GM21619 (cell line): ENCODE results near the gene TMEM63B.
"Not testable (repeated sequence)": the region's sequence is repeated elsewhere in the genome, so short reads cannot be mapped to it uniquely, and the experiment has no call there.

Experiments used
- ATAC-seq: cut with Tn5 transposase; IDR thresholded peaks from one replicate; pipeline ENCODE4 v1.9.1; 2021; ENCODE audit not compliant: unreplicated experiment

The TMEM63B gene

GRCh38 chr6:44169154-44169553 lies 41.8 kb downstream of the TMEM63B start:
- no peak for ATAC-seq

GRCh38 chr6:44169886-44170570 lies 42.7 kb downstream of the TMEM63B start:
- ATAC-seq, result no peak

GRCh38 chr6:44171899-44172546 lies 44.7 kb downstream of the TMEM63B start:
- ATAC-seq, result no peak

- ATAC-seq, result peak; percentile 57
Measured at GRCh38 chr6:44172731-44173500, 45.6 kb downstream of the TMEM63B start.

- no peak for ATAC-seq
Measured at GRCh38 chr6:44176130-44176761, 48.9 kb downstream of the TMEM63B start.

GRCh38 chr6:44176762-44177509 lies 49.6 kb downstream of the TMEM63B start:
- ATAC-seq, result peak; percentile 53

- ATAC-seq, result no peak
Measured at GRCh38 chr6:44177691-44178423, 50.5 kb downstream of the TMEM63B start.

GRCh38 chr6:44178424-44179071 lies 51.2 kb downstream of the TMEM63B start:
- no peak for ATAC-seq

GRCh38 chr6:44179072-44179536 lies 51.8 kb downstream of the TMEM63B start:
- no peak for ATAC-seq

GRCh38 chr6:44179648-44180047 lies 52.3 kb downstream of the TMEM63B start:
- ATAC-seq, result no peak

GRCh38 chr6:44180406-44180805 lies 53.1 kb downstream of the TMEM63B start:
- ATAC-seq, result no peak

GRCh38 chr6:44180886-44181285 lies 53.5 kb downstream of the TMEM63B start:
- no peak for ATAC-seq

GRCh38 chr6:44181784-44182183 lies 54.4 kb downstream of the TMEM63B start:
- not testable (repeated sequence) for ATAC-seq

GRCh38 chr6:44182911-44183390 lies 55.6 kb downstream of the TMEM63B start:
- ATAC-seq, result no peak

- ATAC-seq, result no peak
Measured at GRCh38 chr6:44183783-44184182, 56.4 kb downstream of the TMEM63B start.

GRCh38 chr6:44185356-44185755 lies 58.0 kb downstream of the TMEM63B start:
- ATAC-seq, result not testable (repeated sequence)

- ATAC-seq, result no peak
Measured at GRCh38 chr6:44185953-44186634, 58.7 kb downstream of the TMEM63B start.

GRCh38 chr6:44186635-44187025 lies 59.3 kb downstream of the TMEM63B start:
- no peak for ATAC-seq

GRCh38 chr6:44188819-44189218 lies 61.5 kb downstream of the TMEM63B start:
- ATAC-seq, result no peak
